MM.1S (cell line): ENCODE data around the gene TULP3.

Experiments
- DNase-seq: peaks from one replicate; pipeline ENCODE4 v3.0.0-alpha.2; 2015
- H2AFZ ChIP-seq: fragments of 300-600 bp; sonication (generic); 2 replicates; pipeline ENCODE4 v1.6.0; 2016; ENCODE audit warnings: antibody characterized with exemption, low read length
- H3F3A ChIP-seq: fragments of 300-600 bp; sonication (generic); 2 replicates; pipeline ENCODE4 v1.6.1; 2016; ENCODE audit warnings: mild to moderate bottlenecking, antibody characterized with exemption, low read length, moderate library complexity, mixed read lengths; ENCODE audit not compliant: insufficient read depth
- H3K27ac ChIP-seq: fragments of 300-600 bp; sonication (generic); 2 replicates; pipeline ENCODE4 v1.5.1; 2016; ENCODE audit warnings: mild to moderate bottlenecking, low read length
- H3K27me3 ChIP-seq: fragments of 300-600 bp; sonication (generic); replicated peaks from 2 replicates; pipeline ENCODE4 v1.6.0; 2016; ENCODE audit warnings: low read length; ENCODE audit not compliant: insufficient read depth
- H3K36me3 ChIP-seq: fragments of 300-600 bp; sonication (generic); replicated peaks from 2 replicates; pipeline ENCODE4 v1.6.1; 2016; ENCODE audit warnings: mild to moderate bottlenecking, low read length, mixed read lengths; ENCODE audit not compliant: insufficient read depth
- H3K4me1 ChIP-seq: fragments of 300-600 bp; sonication (generic); 2 replicates; pipeline ENCODE4 v1.6.1; 2016; ENCODE audit warnings: low read length, mixed read lengths
- H3K4me2 ChIP-seq: fragments of 300-600 bp; sonication (generic); 2 replicates; pipeline ENCODE4 v1.6.0; 2016; ENCODE audit warnings: low read depth, low read length
- H3K4me3 ChIP-seq: fragments of 300-600 bp; sonication (generic); 2 replicates; pipeline ENCODE4 v1.5.1; 2016; ENCODE audit warnings: low read length, mixed read lengths
- H3K79me2 ChIP-seq: fragments of 300-600 bp; sonication (generic); 2 replicates; pipeline ENCODE4 v1.6.1; 2016; ENCODE audit warnings: mixed run types, low read length, mixed read lengths
- H3K9ac ChIP-seq: fragments of 300-600 bp; sonication (generic); 2 replicates; pipeline ENCODE4 v1.6.1; 2016; ENCODE audit warnings: low read length, mixed read lengths
- H3K9me2 ChIP-seq: fragments of 300-600 bp; sonication (generic); replicated peaks from 2 replicates; pipeline ENCODE4 v1.6.1; 2016; ENCODE audit warnings: mild to moderate bottlenecking, low read length, mixed read lengths; ENCODE audit not compliant: insufficient read depth
- H3K9me3 ChIP-seq: fragments of 300-600 bp; sonication (generic); replicated peaks from 2 replicates; pipeline ENCODE4 v1.6.1; 2016; ENCODE audit warnings: mild to moderate bottlenecking, low read length, mixed read lengths; ENCODE audit not compliant: insufficient read depth
- H4K20me1 ChIP-seq: fragments of 300-600 bp; sonication (generic); 2 replicates; pipeline ENCODE4 v1.6.1; 2016; ENCODE audit warnings: mild to moderate bottlenecking, low read length, moderate library complexity, mixed read lengths; ENCODE audit not compliant: insufficient read depth
- EZH2 ChIP-seq: fragments of 300-600 bp; sonication (generic); optimal IDR thresholded peaks from 2 replicates; pipeline ENCODE3; 2017; ENCODE audit warnings: low read depth, mild to moderate bottlenecking, antibody characterized with exemption, low read length, mixed read lengths
- EZH2phosphoT487 ChIP-seq: fragments of 300-600 bp; sonication (generic); IDR thresholded peaks from 2 replicates; pipeline ENCODE4 v1.6.1; 2018; ENCODE audit warnings: antibody characterized with exemption, low read length
- TF ChIP-seq, protein P1 (sequence below): fragments of 300-600 bp; sonication (generic); IDR thresholded peaks from 2 replicates; pipeline ENCODE4 v1.5.1; 2016; ENCODE audit warnings: antibody characterized with exemption, low read length, mixed read lengths

The TULP3 gene, protein sequence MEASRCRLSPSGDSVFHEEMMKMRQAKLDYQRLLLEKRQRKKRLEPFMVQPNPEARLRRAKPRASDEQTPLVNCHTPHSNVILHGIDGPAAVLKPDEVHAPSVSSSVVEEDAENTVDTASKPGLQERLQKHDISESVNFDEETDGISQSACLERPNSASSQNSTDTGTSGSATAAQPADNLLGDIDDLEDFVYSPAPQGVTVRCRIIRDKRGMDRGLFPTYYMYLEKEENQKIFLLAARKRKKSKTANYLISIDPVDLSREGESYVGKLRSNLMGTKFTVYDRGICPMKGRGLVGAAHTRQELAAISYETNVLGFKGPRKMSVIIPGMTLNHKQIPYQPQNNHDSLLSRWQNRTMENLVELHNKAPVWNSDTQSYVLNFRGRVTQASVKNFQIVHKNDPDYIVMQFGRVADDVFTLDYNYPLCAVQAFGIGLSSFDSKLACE

DNA sequence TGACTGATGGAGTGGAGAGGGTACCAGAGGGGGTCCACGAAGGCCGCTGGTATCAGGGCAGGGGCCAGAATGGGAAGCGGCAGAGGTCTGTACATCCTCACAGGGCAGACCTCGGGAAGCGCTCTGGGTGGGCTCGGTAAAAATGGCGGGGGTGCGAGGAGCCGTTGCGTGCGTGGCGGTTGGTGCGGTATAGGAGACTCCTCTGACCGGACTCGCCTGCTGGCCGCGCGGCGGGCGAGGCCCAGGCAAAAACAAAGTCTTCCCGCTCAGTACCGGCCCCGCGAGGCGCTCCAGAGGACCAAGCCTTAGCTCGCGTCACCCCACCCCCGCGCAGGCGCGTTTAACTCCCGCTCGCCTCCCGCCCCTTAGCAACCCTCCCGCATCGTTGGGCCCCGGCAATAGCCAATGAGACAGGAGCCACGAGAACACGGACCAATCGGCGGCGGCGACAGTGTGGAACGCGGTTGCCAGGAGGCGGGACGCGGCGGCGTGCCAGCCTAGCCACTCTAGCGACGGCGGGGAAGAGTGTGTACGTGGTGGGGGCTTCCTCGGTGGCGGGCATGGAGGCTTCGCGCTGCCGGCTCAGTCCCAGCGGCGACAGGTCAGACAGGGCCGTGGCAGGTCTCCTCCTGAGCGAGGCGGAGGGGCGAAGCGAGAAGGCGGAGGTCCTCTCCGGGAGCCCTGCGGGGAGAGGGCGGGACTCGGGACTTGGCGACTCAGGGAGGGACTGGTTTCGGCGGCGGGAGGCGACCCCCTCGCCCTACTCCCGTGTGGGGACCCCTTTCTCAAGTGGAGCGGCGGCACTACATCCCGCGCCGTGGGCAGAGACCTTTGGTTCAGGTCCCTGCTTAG is at the start of gene TULP3:
TULP3 (plus strand) TSS at position 504 of the 852 bp plus-strand sequence; CDS start at position 561, 57 bp downstream.
- peak; percentile 97 for DNase-seq
- peak within 1 kb of the TSS; percentile 36; the same call in 1 of the 2 replicates for H3K27ac ChIP-seq
- H3K36me3 ChIP-seq: no peaks in the 10 kb centered on the region
- no peaks in the 10 kb centered on the region for H3K27me3 ChIP-seq
- TF ChIP-seq, protein P1, sequence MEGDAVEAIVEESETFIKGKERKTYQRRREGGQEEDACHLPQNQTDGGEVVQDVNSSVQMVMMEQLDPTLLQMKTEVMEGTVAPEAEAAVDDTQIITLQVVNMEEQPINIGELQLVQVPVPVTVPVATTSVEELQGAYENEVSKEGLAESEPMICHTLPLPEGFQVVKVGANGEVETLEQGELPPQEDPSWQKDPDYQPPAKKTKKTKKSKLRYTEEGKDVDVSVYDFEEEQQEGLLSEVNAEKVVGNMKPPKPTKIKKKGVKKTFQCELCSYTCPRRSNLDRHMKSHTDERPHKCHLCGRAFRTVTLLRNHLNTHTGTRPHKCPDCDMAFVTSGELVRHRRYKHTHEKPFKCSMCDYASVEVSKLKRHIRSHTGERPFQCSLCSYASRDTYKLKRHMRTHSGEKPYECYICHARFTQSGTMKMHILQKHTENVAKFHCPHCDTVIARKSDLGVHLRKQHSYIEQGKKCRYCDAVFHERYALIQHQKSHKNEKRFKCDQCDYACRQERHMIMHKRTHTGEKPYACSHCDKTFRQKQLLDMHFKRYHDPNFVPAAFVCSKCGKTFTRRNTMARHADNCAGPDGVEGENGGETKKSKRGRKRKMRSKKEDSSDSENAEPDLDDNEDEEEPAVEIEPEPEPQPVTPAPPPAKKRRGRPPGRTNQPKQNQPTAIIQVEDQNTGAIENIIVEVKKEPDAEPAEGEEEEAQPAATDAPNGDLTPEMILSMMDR: no peak
- TF ChIP-seq EZH2 (no peak), EZH2phosphoT487 (no peak)
- H4K20me1 ChIP-seq: no peaks in the 10 kb centered on the region
- no peaks in the 10 kb centered on the region for H3K9me3 ChIP-seq
- 0 out of 2 replicates have a peak, but pooled peaks cover 3% of the 10 kb centered on the region for H3F3A ChIP-seq
- H3K9me2 ChIP-seq: no peaks in the 10 kb centered on the region
- 0 out of 2 replicates have a peak, but pooled peaks cover 4% of the 10 kb centered on the region for H3K4me1 ChIP-seq
- H3K9ac ChIP-seq: peak within 1 kb of the TSS; percentile 70
- H3K4me2 ChIP-seq: peak within 1 kb of the TSS; percentile 91
- H2AFZ ChIP-seq: peak within 1 kb of the TSS; percentile 74
- H3K4me3 ChIP-seq: peak within 1 kb of the TSS; percentile 81
- H3K79me2 ChIP-seq: peaks cover 7% of the 10 kb centered on the region

DNA sequence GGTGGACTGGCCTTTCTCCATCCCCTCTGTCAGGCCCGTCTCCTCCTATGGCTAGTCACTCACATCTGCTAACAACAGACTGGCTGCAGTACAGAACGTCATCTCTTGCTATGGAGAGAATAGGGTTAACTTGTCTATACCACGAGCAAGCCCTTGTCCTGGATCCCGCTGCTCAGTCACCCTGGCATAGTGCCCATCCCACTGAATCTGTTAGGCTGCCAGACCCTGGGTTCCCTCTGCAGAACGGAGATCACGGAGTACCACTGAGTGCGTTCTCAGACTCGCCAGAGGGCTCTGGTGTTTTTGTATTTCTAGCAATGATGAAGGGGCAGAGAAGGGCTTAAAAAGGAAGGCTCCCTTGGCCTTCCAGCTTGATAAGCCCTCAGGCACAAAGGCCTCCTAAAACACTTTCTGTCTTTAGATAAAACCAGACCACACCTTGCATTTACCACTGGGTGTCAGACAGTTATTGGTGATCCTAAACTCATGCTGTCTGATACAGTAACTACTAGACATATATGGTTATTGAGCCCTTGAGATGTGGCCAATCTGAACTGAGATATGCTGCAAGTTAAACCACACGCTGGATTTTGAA is 49.5 kb upstream of the TULP3 start:
- TF ChIP-seq EZH2: no peak
- no peak for TF ChIP-seq EZH2phosphoT487
- TF ChIP-seq, protein P1: no peak
- no peak for DNase-seq
- H3K36me3 ChIP-seq: no peaks in the 10 kb centered on the region

DNA sequence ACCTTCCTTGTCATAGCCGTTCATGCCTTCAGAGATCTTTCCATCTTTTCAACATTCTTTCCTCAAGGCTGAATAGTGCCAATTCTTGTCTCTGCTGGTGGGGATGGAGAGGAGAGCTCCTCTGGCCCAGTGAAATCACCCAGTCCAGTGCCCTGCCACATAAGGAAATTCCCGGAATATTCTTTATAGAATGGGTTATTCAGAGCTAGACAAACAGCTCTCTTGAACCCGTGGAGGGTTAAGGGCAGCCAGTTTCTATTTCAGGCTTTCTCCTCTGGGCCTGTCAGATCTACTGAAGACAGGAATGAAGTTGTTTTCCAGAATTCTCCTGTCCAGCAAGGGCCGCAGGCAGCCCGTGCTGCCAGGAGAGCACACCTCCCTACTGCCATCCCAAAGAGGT is 47.7 kb upstream of the TULP3 start:
- H3K27ac ChIP-seq: no peak overlapping the region
- no peaks in the 10 kb centered on the region for H3K27me3 ChIP-seq
- H3K9me3 ChIP-seq: no peaks in the 10 kb centered on the region
- H3K79me2 ChIP-seq: no peaks in the 10 kb centered on the region
- H3K4me1 ChIP-seq: no peaks in the 10 kb centered on the region
- H3K36me3 ChIP-seq: no peaks in the 10 kb centered on the region
- TF ChIP-seq EZH2: no peak
- TF ChIP-seq EZH2phosphoT487: no peak
- TF ChIP-seq, protein P1: no peak
- H3K4me2 ChIP-seq: no peak overlapping the region
- no peaks in the 10 kb centered on the region for H4K20me1 ChIP-seq
- no peak overlapping the region for H3K9ac ChIP-seq
- no peak overlapping the region for H2AFZ ChIP-seq
- no peaks in the 10 kb centered on the region for H3F3A ChIP-seq
- DNase-seq: no peak
- no peak overlapping the region for H3K4me3 ChIP-seq
- no peaks in the 10 kb centered on the region for H3K9me2 ChIP-seq

More for the DNA sequence above, 49.5 kb upstream of the TULP3 start:
- H3K27me3 ChIP-seq: no peaks in the 10 kb centered on the region
- no peak overlapping the region for H2AFZ ChIP-seq
- H3K9me2 ChIP-seq: no peaks in the 10 kb centered on the region
- H4K20me1 ChIP-seq: no peaks in the 10 kb centered on the region
- H3K4me2 ChIP-seq: no peak overlapping the region
- H3K4me3 ChIP-seq: no peak overlapping the region
- H3K4me1 ChIP-seq: no peaks in the 10 kb centered on the region
- no peak overlapping the region for H3K9ac ChIP-seq
- H3K9me3 ChIP-seq: no peaks in the 10 kb centered on the region
- H3K79me2 ChIP-seq: no peaks in the 10 kb centered on the region
- no peaks in the 10 kb centered on the region for H3F3A ChIP-seq
- no peak overlapping the region for H3K27ac ChIP-seq
